IPS-11a (cell line): Measurements from ENCODE around the gene CCDC188.

Source experiments
- H3K4me3 ChIP-seq: one replicate; pipeline ENCODE4 v1.5.1; 2013; ENCODE audit warnings: low read depth, low read length, control low read depth

The CCDC188 gene

GRCh38 chr22:20135806-20136602 lies 14.9 kb downstream of the CCDC188 start:
- no peak overlapping the region for H3K4me3 ChIP-seq

DNA sequence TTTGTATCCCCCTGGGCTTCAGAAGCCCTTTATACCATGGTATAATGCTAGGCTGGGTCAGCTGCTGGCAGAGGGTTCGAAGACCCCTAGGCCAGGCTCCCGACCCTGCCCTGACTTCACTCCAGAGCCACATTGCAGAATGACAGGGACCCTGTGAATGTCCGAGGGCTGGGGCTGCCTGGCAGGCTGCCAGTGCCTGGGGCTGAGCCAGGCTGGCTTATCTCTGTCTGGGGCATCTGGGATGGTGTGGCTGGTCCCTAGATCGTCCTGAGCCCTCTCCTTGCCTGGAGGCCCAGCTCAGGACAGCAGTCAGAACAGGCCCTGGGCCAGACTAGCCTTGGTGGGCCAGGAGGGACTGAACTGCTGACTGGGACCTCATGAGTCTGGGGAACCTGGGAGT lies 15.6 kb downstream of the CCDC188 start:
- H3K4me3 ChIP-seq: no peak overlapping the region

- H3K4me3 ChIP-seq: no peak overlapping the region
Observed at GRCh38 chr22:20133930-20134549, 16.8 kb downstream of the CCDC188 start.

GRCh38 chr22:20132686-20133246 lies 18.1 kb downstream of the CCDC188 start:
- H3K4me3 ChIP-seq: no peak overlapping the region

GRCh38 chr22:20131859-20132685 lies 18.8 kb downstream of the CCDC188 start:
- peak overlapping the region; percentile 50 for H3K4me3 ChIP-seq

GRCh38 chr22:20131597-20131858 lies 19.3 kb downstream of the CCDC188 start, which contains the start of gene ZDHHC8:
TSS of gene ZDHHC8 (plus strand) at chr22:20131804. CDS start at chr22:20131948, 144 bp downstream.
- peak within 1 kb of the TSS; percentile 50 for H3K4me3 ChIP-seq

GRCh38 chr22:20130731-20131596 lies 19.9 kb downstream of the CCDC188 start:
- H3K4me3 ChIP-seq: peak overlapping the region; percentile 50

GRCh38 chr22:20130319-20130718 lies 20.5 kb downstream of the CCDC188 start:
- H3K4me3 ChIP-seq: no peak overlapping the region

GRCh38 chr22:20129747-20130014 lies 21.2 kb downstream of the CCDC188 start:
- H3K4me3 ChIP-seq: no peak overlapping the region

DNA sequence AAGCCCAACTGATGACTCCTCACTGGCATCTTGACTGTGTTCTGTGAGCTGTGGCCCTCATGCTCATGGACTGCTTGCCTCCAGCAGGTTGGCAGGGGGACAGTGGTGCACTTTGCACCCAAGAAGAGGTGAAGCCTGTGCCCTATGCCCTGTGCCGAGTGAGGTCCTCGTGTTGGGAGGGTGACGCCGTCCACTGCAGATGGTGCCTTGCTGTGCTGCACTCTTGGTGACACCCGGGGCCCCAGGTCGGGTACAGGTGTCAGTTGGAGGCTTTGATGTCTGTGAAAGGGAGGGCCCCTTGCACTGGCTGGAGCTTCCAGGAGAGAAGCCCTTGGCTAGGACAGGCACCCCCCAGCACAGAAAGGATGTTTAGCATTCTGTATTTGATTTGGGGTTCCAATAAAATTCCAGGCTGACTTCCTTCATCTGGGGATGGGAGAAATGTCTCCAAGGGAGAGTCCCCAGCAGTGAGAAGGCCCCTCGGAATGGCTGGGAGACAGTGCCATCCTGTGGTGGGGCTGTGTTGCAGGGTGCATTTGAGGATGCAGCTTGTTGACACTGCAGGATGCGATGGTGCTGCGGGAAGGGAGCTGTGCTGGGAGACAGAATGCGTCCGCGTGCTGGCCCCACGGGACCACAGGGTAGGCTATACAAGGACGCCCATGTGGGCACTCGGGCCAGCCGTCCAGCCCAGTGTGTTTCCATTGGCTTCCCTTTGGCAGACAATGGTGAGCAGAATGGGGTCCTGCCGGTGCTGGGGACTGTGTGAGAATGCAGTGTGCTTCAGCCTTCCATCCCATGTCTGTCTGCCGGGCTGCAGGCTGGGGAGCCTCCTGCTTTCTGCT lies 21.7 kb downstream of the CCDC188 start:
- no peak overlapping the region for H3K4me3 ChIP-seq

DNA sequence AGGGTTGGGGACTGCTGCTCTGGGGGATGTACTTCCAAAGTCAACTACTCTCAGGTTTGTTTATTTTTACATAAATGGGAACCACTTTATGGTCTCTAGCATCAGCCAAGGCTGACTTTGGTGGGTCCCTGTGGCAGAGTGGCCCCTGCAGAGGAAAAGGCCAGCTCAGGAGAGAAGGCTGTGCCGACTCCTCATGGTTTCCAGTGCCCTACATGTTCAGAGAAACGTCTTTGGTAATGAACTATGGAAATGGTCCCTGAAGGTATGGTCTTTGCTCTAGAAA lies 22.3 kb downstream of the CCDC188 start:
- no peak overlapping the region for H3K4me3 ChIP-seq

DNA sequence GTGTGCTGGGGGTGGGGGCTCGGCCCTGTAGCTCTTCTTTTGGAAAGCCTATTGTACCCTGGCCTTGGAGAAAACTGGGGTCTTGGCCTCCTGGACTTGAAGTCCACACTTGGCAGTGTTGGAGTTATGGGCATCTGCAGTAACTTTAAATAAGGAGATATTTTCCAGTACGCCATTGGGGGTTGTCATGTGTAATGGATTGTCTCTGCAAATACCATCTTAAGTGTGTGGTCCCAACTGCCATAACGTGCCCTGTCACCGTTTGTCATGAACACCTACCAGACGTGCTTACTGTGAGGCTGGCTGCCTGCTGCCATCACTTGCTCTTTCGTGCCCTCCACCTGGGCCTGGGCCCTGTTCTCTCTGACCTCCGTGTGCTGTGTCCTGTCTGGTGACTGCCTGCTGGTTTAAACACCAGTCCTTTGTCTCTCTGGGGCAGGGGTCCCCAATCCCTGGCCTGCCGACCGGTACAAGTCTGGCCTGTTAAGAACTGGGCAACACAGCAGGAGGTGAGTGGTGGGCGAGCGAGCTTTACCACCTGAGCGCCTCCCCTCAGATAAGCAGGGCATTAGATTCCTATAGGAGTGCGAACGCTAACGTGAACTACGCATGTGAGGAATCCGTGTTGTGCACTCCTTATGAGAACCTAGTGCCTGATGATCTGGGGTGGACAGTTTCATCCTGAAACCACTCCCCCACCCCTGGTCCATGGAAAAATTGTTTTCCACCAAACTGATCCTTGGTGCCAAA lies 22.8 kb downstream of the CCDC188 start:
- H3K4me3 ChIP-seq: no peak overlapping the region

GRCh38 chr22:20127318-20127868 lies 23.5 kb downstream of the CCDC188 start:
- no peak overlapping the region for H3K4me3 ChIP-seq

- H3K4me3 ChIP-seq: no peak overlapping the region
Observed at GRCh38 chr22:20126284-20127029, 24.4 kb downstream of the CCDC188 start.

DNA sequence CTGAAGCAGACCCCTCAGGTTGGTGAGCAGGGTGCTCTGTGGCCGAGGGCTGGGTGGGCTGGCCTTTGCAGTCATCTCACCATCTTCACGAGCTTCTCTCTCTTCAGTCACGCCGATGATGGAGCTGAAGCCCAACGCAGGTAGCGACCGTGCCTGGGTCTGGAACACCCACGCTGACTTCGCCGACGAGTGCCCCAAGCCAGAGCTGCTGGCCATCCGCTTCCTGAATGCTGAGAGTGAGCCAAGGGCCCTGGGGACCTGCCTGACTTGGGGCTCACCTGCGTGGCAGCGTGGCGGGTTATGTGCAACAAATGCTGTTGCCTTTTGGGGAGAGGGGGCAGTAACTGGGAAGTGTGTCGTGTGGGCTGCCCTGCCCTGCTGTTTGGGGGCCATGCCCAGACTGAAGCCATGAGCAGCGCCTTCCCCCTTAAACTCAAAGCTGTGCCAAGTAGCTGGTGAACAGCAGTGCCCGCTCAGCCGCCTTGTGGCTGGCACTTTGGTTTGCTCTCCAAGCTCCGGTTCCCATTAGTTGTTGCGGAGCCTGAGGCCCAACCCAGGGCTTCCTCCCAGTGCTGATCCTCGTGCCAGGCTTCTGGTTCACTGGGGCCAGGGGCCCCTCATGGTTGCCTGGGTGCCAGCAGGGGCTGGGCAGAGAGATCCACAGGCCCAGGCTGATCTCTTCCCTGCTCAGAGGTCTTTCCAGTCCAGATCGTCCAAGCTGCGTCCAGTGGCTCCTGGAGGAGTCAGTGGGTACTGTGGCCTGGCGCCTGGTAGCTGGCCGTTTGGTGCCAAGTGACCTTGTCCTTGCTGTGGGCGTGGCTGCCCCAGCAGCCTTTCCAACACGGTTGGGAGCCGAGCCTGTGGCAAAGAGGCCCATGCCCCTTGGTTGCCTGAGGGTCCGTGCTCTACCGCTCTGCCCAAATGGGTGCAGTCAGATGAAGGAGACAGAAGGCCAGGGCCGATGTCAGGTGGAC lies 25.4 kb downstream of the CCDC188 start:
- no peak overlapping the region for H3K4me3 ChIP-seq

DNA sequence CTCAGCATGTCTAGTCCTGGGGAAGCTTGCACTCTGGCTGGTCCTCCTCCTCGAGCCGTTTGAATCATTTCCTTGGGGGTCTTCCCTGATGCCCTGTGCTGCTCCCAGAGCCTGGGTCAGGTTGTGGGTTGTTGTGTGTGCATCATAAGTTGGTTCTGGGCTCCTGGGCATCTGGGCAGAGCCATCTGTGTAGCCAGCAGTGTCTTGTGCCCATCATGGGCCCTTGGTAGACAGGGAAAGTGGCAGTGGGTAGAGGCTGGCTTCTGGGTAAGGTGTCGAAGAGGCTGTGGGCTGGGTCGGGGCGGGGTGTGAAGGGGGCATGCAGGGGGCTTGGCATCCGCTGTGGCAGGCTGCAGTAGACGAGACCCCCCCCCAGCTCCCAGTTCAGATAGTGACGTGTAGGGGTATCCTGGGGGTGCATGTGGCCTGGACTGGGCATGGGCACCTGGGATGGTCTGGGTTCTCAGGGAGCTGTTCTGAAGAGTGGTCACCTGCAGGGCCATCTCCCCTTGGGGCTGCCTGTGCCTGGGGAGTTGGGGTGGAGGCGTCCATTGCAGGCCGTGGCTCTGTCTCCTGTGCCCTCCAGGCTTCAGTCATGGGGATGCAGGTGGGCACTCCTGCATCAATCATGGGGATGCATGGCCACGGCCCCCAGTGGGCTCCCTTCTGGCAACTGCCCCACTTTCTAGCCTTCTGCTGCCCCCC lies 26.6 kb downstream of the CCDC188 start:
- no peak overlapping the region for H3K4me3 ChIP-seq
